GM23338 (cell line): Measurements from ENCODE around the gene NPTXR.

Source experiments
- CREB1 ChIP-seq: fragments of 250-450 bp; sonication (Bioruptor Pico); IDR thresholded peaks from 2 replicates; pipeline ENCODE4 v1.5.0; 2020; ENCODE audit warnings: low read depth, mild to moderate bottlenecking, moderate library complexity
- CTCF ChIP-seq, 2 experiments: fragments of 200-600 bp in 1 of 2; sonication (generic) in 1 of 2; conservative IDR thresholded peaks; 2 replicates each; pipeline versions ENCODE4 v1.5.1 to v1.6.1; 2016 to 2017; ENCODE audit warnings: antibody characterized with exemption in 2 of 2, low read depth in 2 of 2, mild to moderate bottlenecking in 2 of 2, moderate library complexity in 1 of 2
- EZH2 ChIP-seq: fragments of 200-600 bp; sonication (generic); IDR thresholded peaks from one replicate; pipeline ENCODE4 v1.8.0; 2017; ENCODE audit warnings: antibody characterized with exemption, mild to moderate bottlenecking, low read depth; ENCODE audit not compliant: unreplicated experiment
- EZH2phosphoT487 ChIP-seq: fragments of 200-600 bp; sonication (generic); IDR thresholded peaks from one replicate; pipeline ENCODE4 v1.8.1; 2018; ENCODE audit warnings: antibody characterized with exemption; ENCODE audit not compliant: unreplicated experiment
- JUNB ChIP-seq: IDR thresholded peaks from one replicate; pipeline ENCODE4 v1.6.1; 2016; ENCODE audit warnings: antibody characterized with exemption; ENCODE audit not compliant: unreplicated experiment
- POLR2AphosphoS5 ChIP-seq: IDR thresholded peaks from 2 replicates; pipeline ENCODE4 v1.6.1; 2016; ENCODE audit warnings: antibody characterized with exemption, low read depth
- ZNF331 ChIP-seq: fragments of 250-450 bp; sonication (Bioruptor Pico); IDR thresholded peaks from 2 replicates; pipeline ENCODE4 v1.5.0; 2020; ENCODE audit warnings: low read depth, mild to moderate bottlenecking, moderate library complexity

GRCh38 chr22:38833061-38833460, 10.8 kb downstream of the NPTXR start:
- TF ChIP-seq CTCF (conservative IDR thresholded peaks at IDR 0.05; ENCODE audit: low read depth in 2 of 2) (no peak), EZH2 (no peak), ZNF331 (CRISPR knock-in tag) (no peak), JUNB (no peak), CREB1 (no peak), EZH2phosphoT487 (no peak), POLR2AphosphoS5 (no peak)
